Measurements from ENCODE around the gene SEC11A. TPM values are rescaled to one million over a fixed set of nuclear protein-coding genes. Genes with fewer than 3 reads are reported as not detected.

SEC11A gene
- total RNA-seq, 1 donor from 2014 or later, result 589 TPM

DNA sequence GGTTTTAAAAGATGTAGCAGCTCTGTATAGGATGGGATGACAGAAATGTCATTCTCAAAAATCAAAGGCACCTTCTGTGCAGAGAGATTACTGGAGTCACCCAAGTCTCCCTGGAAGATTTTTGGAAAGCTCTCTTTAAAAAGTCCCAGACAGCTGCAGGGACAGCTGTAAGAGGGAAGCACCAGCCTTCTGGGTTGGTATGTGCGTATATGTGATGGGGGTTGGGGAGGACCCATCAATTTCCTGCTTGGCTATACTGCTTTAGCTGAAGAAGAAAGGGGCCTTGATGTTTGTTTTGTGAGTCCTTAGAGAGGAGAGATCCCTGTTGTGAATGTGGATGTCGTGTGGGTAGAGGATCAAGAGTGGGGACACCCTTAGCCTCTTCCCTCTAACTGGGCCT lies 5.4 kb upstream of the SEC11A start:
- H2AFZ ChIP-seq (replicated peaks), result no peak overlapping the region
- no peak overlapping the region for H3K4me3 Mint-ChIP-seq
- no peaks in the 10 kb centered on the region for H3K27me3 ChIP-seq

DNA sequence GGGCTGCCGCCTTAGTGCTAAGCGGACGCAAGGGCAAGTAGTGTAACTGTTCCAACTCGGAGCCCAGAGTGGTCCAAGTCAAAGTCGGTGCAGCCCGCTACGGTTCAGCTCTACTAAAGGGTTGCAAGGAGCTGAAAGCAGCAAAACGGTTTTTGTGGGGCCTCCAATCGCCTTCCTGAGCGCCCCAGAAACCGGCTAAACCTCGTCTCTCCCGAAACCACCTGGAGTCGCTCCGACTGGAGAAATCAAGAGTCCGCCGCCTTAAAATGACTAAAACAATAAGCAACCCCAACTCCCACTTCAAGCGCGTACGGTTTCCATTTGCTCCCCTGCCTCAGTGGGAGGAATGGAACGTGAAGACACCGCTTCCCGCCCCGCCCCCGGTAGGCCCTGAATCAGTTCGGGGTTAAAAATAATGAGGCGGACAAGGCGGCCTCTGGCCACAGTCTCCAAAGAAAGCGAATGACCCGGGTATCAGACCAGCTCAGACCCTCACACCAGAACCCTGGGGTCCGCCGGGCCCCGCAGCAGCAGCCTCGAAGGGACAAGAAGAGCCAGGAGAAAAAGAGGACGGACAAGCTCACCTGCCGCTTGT lies 401 bp downstream of the SEC11A start:
- peaks cover 12% of the 10 kb centered on the region for H3K4me1 ChIP-seq
- Mint-ChIP-seq H3K4me1 (peaks cover 17% of the 10 kb centered on the region), H3K36me3 (peaks cover 3% of the 10 kb centered on the region), H3K4me3 (peak overlapping the region; percentile 92), H3K9me3 (no peaks in the 10 kb centered on the region), H3K27me3 (ENCODE audit: insufficient read depth, low read depth) (no peaks in the 10 kb centered on the region), H3K27ac (peak overlapping the region; percentile 87)
- H3K9me3 ChIP-seq (ENCODE audit: low read depth), result no peaks in the 10 kb centered on the region
- H3K27me3 ChIP-seq, result no peaks in the 10 kb centered on the region
- peaks cover 54% of the 10 kb centered on the region for H3K79me2 ChIP-seq (ENCODE audit: low read depth)
- TF ChIP-seq EZH2 (IDR thresholded peaks at IDR 0.05), result no peak
- TF ChIP-seq EZH2phosphoT487 (IDR thresholded peaks at IDR 0.05), result no peak
- TF ChIP-seq, protein P1, sequence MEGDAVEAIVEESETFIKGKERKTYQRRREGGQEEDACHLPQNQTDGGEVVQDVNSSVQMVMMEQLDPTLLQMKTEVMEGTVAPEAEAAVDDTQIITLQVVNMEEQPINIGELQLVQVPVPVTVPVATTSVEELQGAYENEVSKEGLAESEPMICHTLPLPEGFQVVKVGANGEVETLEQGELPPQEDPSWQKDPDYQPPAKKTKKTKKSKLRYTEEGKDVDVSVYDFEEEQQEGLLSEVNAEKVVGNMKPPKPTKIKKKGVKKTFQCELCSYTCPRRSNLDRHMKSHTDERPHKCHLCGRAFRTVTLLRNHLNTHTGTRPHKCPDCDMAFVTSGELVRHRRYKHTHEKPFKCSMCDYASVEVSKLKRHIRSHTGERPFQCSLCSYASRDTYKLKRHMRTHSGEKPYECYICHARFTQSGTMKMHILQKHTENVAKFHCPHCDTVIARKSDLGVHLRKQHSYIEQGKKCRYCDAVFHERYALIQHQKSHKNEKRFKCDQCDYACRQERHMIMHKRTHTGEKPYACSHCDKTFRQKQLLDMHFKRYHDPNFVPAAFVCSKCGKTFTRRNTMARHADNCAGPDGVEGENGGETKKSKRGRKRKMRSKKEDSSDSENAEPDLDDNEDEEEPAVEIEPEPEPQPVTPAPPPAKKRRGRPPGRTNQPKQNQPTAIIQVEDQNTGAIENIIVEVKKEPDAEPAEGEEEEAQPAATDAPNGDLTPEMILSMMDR (IDR thresholded peaks at IDR 0.05), result no peak
- peak overlapping the region; percentile 92 for H3K4me2 ChIP-seq
- peak overlapping the region; percentile 78 for H3K4me3 ChIP-seq
- peak overlapping the region; percentile 63 for H2AFZ ChIP-seq (replicated peaks)
- peak overlapping the region; percentile 85 for H3K9ac ChIP-seq
- H3K27ac ChIP-seq, result peak overlapping the region; percentile 91
- peaks cover 20% of the 10 kb centered on the region for H4K20me1 ChIP-seq (ENCODE audit: low read depth)
- no peaks in the 10 kb centered on the region for H3K36me3 ChIP-seq
- peak; percentile 53 for DNase-seq (ENCODE audit: low spot score)
- peaks cover 18% of the 10 kb centered on the region for H3F3A ChIP-seq (ENCODE audit: low read depth)

More for the DNA sequence above, 5.4 kb upstream of the SEC11A start:
- TF ChIP-seq EZH2phosphoT487 (IDR thresholded peaks at IDR 0.05), result no peak
- TF ChIP-seq EZH2 (IDR thresholded peaks at IDR 0.05), result no peak
- TF ChIP-seq, protein P1 (IDR thresholded peaks at IDR 0.05), result no peak
- Mint-ChIP-seq H3K9me3 (no peaks in the 10 kb centered on the region), H3K27ac (peak overlapping the region; percentile 50), H3K4me1 (peaks cover 3% of the 10 kb centered on the region), H3K36me3 (no peaks in the 10 kb centered on the region), H3K27me3 (ENCODE audit: insufficient read depth, low read depth) (no peaks in the 10 kb centered on the region)
- Histone ChIP-seq H3K4me2 (no peak overlapping the region), H3K36me3 (no peaks in the 10 kb centered on the region), H3K27ac (no peak overlapping the region), H3K4me3 (no peak overlapping the region), H3K4me1 (peaks cover 5% of the 10 kb centered on the region), H3K79me2 (ENCODE audit: low read depth) (peaks cover 3% of the 10 kb centered on the region), H3F3A (ENCODE audit: low read depth) (peaks cover 6% of the 10 kb centered on the region), H3K9me3 (ENCODE audit: low read depth) (no peaks in the 10 kb centered on the region), H3K9ac (no peak overlapping the region), H4K20me1 (ENCODE audit: low read depth) (no peaks in the 10 kb centered on the region)
- DNase-seq (ENCODE audit: low spot score), result no peak

DNA sequence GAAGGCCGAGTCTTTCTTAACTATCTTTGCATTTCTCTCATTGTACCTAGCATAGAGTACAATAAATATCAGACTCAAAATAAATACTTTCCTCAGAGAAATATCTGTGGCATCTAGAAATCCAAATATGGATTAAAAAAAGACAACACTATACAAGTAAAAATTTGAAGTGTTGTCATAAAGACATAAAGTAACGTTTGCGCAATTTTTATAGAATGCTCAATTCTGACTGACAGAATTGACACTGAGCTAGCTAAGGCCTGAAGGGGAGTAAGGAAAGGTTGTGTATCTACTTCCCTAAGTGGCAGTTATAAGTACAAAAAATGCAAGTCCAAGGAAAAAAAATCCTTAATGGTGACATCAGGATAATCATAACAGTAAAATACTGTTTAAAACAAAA lies 1.1 kb downstream of the SEC11A start:
- Histone ChIP-seq H3K4me2 (peak overlapping the region; percentile 92), H3K27ac (peak overlapping the region; percentile 91), H4K20me1 (ENCODE audit: low read depth) (peaks cover 22% of the 10 kb centered on the region), H3F3A (ENCODE audit: low read depth) (peaks cover 18% of the 10 kb centered on the region), H3K9me3 (ENCODE audit: low read depth) (no peaks in the 10 kb centered on the region), H3K4me1 (peaks cover 12% of the 10 kb centered on the region), H3K4me3 (peak overlapping the region; percentile 78), H3K9ac (peak overlapping the region; percentile 85), H2AFZ (replicated peaks) (no peak overlapping the region), H3K79me2 (ENCODE audit: low read depth) (peaks cover 62% of the 10 kb centered on the region), H3K36me3 (no peaks in the 10 kb centered on the region), H3K27me3 (no peaks in the 10 kb centered on the region)
- no peaks in the 10 kb centered on the region for H3K9me3 Mint-ChIP-seq
- no peaks in the 10 kb centered on the region for H3K27me3 Mint-ChIP-seq (ENCODE audit: insufficient read depth, low read depth)
- peaks cover 3% of the 10 kb centered on the region for H3K36me3 Mint-ChIP-seq
- no peak for DNase-seq (ENCODE audit: low spot score)
- TF ChIP-seq EZH2phosphoT487 (IDR thresholded peaks at IDR 0.05) (no peak), EZH2 (IDR thresholded peaks at IDR 0.05) (no peak)
- TF ChIP-seq, protein P1 (IDR thresholded peaks at IDR 0.05), result no peak
- peaks cover 17% of the 10 kb centered on the region for H3K4me1 Mint-ChIP-seq
- H3K4me3 Mint-ChIP-seq, result peak overlapping the region; percentile 92
- H3K27ac Mint-ChIP-seq, result no peak overlapping the region

All from neural progenitor cell (in vitro differentiated cells).